Esophagus muscularis mucosa (tissue), 4 donors: ENCODE measurements around the gene KDM1A.
A peak's percentile ranks its signal among the peaks of the same experiment; 100 is the strongest.

ENCODE experiments used
- EP300 ChIP-seq: sonication (generic); formaldehyde crosslinking; IDR thresholded peaks from one replicate; pipeline ENCODE4 v1.6.1; 2017; ENCODE audit warnings: antibody characterized with exemption
- POLR2A ChIP-seq: fragments of 450-650 bp; IDR thresholded peaks from one replicate; pipeline ENCODE4 v1.6.1; 2017; ENCODE audit warnings: antibody characterized with exemption, moderate library complexity, mild to moderate bottlenecking, low read depth
- POLR2AphosphoS5 ChIP-seq, 2 donors: sonication (generic); formaldehyde crosslinking; IDR thresholded peaks; one replicate each; pipeline ENCODE4 v1.6.1; 2017; ENCODE audit warnings: antibody characterized with exemption in 2 of 2
- TF ChIP-seq, protein P1 (sequence below), 3 experiments: fragments of 200-600 bp in 2 of 3; fragments of 450-650 bp in 1 of 3; sonication (generic) in 2 of 3; IDR thresholded peaks; one replicate each; pipeline ENCODE4 v1.5.1; 2017 to 2019; ENCODE audit warnings: antibody characterized with exemption in 3 of 3, mild to moderate bottlenecking in 2 of 3, moderate library complexity in 1 of 3

- TF ChIP-seq EP300 (no peak), POLR2A (no peak), POLR2AphosphoS5 (IDR thresholded peaks at IDR 0.05) (no peak)
- TF ChIP-seq, protein P1, sequence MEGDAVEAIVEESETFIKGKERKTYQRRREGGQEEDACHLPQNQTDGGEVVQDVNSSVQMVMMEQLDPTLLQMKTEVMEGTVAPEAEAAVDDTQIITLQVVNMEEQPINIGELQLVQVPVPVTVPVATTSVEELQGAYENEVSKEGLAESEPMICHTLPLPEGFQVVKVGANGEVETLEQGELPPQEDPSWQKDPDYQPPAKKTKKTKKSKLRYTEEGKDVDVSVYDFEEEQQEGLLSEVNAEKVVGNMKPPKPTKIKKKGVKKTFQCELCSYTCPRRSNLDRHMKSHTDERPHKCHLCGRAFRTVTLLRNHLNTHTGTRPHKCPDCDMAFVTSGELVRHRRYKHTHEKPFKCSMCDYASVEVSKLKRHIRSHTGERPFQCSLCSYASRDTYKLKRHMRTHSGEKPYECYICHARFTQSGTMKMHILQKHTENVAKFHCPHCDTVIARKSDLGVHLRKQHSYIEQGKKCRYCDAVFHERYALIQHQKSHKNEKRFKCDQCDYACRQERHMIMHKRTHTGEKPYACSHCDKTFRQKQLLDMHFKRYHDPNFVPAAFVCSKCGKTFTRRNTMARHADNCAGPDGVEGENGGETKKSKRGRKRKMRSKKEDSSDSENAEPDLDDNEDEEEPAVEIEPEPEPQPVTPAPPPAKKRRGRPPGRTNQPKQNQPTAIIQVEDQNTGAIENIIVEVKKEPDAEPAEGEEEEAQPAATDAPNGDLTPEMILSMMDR (IDR thresholded peaks at IDR 0.05), result peak; percentile 39 to 59 (median 48)
These were observed 42.6 kb upstream of the KDM1A start for GRCh38 chr1:22976461-22977243.
